GM23338 (cell line): ENCODE results near the gene TGFBI. TPM values are rescaled to one million over a fixed set of nuclear protein-coding genes. Genes with fewer than 3 reads are reported as not detected.

Experiments used
- ATAC-seq: fragments of 200-7000 bp; cut with Tn5 transposase; 3 replicates; pipeline ENCODE4 v1.9.1; 2020
- DNase-seq: peaks from one replicate; pipeline ENCODE4 v3.0.0-alpha.2; 2015; ENCODE audit warnings: low spot score
- H2AFZ ChIP-seq: fragments of 200-600 bp; sonication (generic); 2 replicates; pipeline ENCODE4 v1.8.0; 2016; ENCODE audit warnings: antibody characterized with exemption, mild to moderate bottlenecking, moderate library complexity
- H3F3A ChIP-seq: fragments of 200-600 bp; sonication (generic); replicated peaks from 2 replicates; pipeline ENCODE4 v1.8.0; 2017; ENCODE audit warnings: antibody characterized with exemption, mixed run types, low read depth
- H3K27ac ChIP-seq: fragments of 200-600 bp; sonication (generic); 2 replicates; pipeline ENCODE4 v1.6.1; 2016; ENCODE audit warnings: low read depth
- H3K27me3 ChIP-seq: fragments of 200-600 bp; sonication (generic); 2 replicates; pipeline ENCODE4 v1.8.0; 2016; ENCODE audit warnings: mild to moderate bottlenecking, mixed run types, moderate library complexity; ENCODE audit not compliant: insufficient read depth
- H3K36me3 ChIP-seq: fragments of 200-600 bp; sonication (generic); 2 replicates; pipeline ENCODE4 v1.8.0; 2016; ENCODE audit warnings: mild to moderate bottlenecking; ENCODE audit not compliant: insufficient read depth
- H3K4me1 ChIP-seq: fragments of 200-600 bp; sonication (generic); 2 replicates; pipeline ENCODE4 v1.8.0; 2016; ENCODE audit warnings: mild to moderate bottlenecking, moderate library complexity; ENCODE audit not compliant: insufficient read depth
- H3K4me2 ChIP-seq: fragments of 200-600 bp; sonication (generic); 2 replicates; pipeline ENCODE4 v1.7.1; 2017; ENCODE audit warnings: mixed run types
- H3K4me3 ChIP-seq: fragments of 200-600 bp; sonication (generic); 2 replicates; pipeline ENCODE4 v1.6.1; 2016; ENCODE audit warnings: mixed run types
- H3K79me2 ChIP-seq: fragments of 200-600 bp; sonication (generic); replicated peaks from 2 replicates; pipeline ENCODE4 v1.8.0; 2017; ENCODE audit warnings: mild to moderate bottlenecking; ENCODE audit not compliant: insufficient read depth
- H3K9me2 ChIP-seq: fragments of 200-600 bp; sonication (generic); 2 replicates; pipeline ENCODE4 v1.8.0; 2017; ENCODE audit not compliant: insufficient read depth
- H4K20me1 ChIP-seq: fragments of 200-600 bp; sonication (generic); replicated peaks from 2 replicates; pipeline ENCODE4 v1.8.0; 2017; ENCODE audit warnings: mild to moderate bottlenecking; ENCODE audit not compliant: insufficient read depth
- H3K27ac Mint-ChIP-seq: 2 replicates; pipeline ENCODE4 v1.8.0; 2020; ENCODE audit warnings: inconsistent platforms, mild to moderate bottlenecking, moderate library complexity, mixed read lengths
- H3K27me3 Mint-ChIP-seq: 3 replicates; pipeline ENCODE4 v1.8.0; 2022; ENCODE audit warnings: low read depth, mild to moderate bottlenecking, moderate library complexity, mixed read lengths, inconsistent platforms; ENCODE audit not compliant: insufficient read depth, poor library complexity
- H3K36me3 Mint-ChIP-seq: 3 replicates; pipeline ENCODE4 v1.8.0; 2021; ENCODE audit warnings: low read depth, mild to moderate bottlenecking, inconsistent platforms, moderate library complexity, mixed read lengths
- H3K4me1 Mint-ChIP-seq: 3 replicates; pipeline ENCODE4 v1.8.0; 2020; ENCODE audit warnings: mild to moderate bottlenecking, inconsistent platforms, mixed read lengths
- H3K4me3 Mint-ChIP-seq: 3 replicates; pipeline ENCODE4 v1.8.0; 2021; ENCODE audit warnings: moderate library complexity, mild to moderate bottlenecking, inconsistent platforms, mixed read lengths
- H3K9me3 Mint-ChIP-seq: 3 replicates; pipeline ENCODE4 v1.8.0; 2020; ENCODE audit warnings: moderate library complexity, mild to moderate bottlenecking, inconsistent platforms, mixed read lengths
- CREB1 ChIP-seq: fragments of 250-450 bp; sonication (Bioruptor Pico); IDR thresholded peaks from 2 replicates; pipeline ENCODE4 v1.5.0; 2020; ENCODE audit warnings: low read depth, mild to moderate bottlenecking, moderate library complexity
- EZH2 ChIP-seq: fragments of 200-600 bp; sonication (generic); IDR thresholded peaks from one replicate; pipeline ENCODE4 v1.8.0; 2017; ENCODE audit warnings: antibody characterized with exemption, mild to moderate bottlenecking, low read depth; ENCODE audit not compliant: unreplicated experiment
- EZH2phosphoT487 ChIP-seq: fragments of 200-600 bp; sonication (generic); IDR thresholded peaks from one replicate; pipeline ENCODE4 v1.8.1; 2018; ENCODE audit warnings: antibody characterized with exemption; ENCODE audit not compliant: unreplicated experiment
- JUNB ChIP-seq: IDR thresholded peaks from one replicate; pipeline ENCODE4 v1.6.1; 2016; ENCODE audit warnings: antibody characterized with exemption; ENCODE audit not compliant: unreplicated experiment
- NANOG ChIP-seq: IDR thresholded peaks from 2 replicates; pipeline ENCODE4 v1.6.1; 2016; ENCODE audit warnings: antibody characterized with exemption, borderline replicate concordance
- POLR2AphosphoS5 ChIP-seq: IDR thresholded peaks from 2 replicates; pipeline ENCODE4 v1.6.1; 2016; ENCODE audit warnings: antibody characterized with exemption, low read depth
- STAT1 ChIP-seq: IDR thresholded peaks from one replicate; pipeline ENCODE4 v1.6.1; 2016; ENCODE audit warnings: antibody characterized with exemption; ENCODE audit not compliant: unreplicated experiment
- ZNF114 ChIP-seq: fragments of 250-450 bp; sonication (Bioruptor Pico); IDR thresholded peaks from 2 replicates; pipeline ENCODE4 v1.5.0; 2020; ENCODE audit warnings: mild to moderate bottlenecking, moderate library complexity
- ZNF331 ChIP-seq: fragments of 250-450 bp; sonication (Bioruptor Pico); IDR thresholded peaks from 2 replicates; pipeline ENCODE4 v1.5.0; 2020; ENCODE audit warnings: low read depth, mild to moderate bottlenecking, moderate library complexity
- polyA plus RNA-seq: library from polyadenylated mRNA; unstranded; fragments of >200 nt; fragmentation: Nextera tagmentation; extraction: Ambion mirVana; gene quantifications from 2 replicates; pipeline ENCODE4 v1.2.1, GENCODE V29; 2016
- total RNA-seq: library from RNA; depleted of rRNA; stranded (reverse); fragments of >200 nt; shearing (Covaris generic); gene quantifications from 2 replicates; pipeline ENCODE4 v1.2.3, GENCODE V29; 2014
- TF ChIP-seq, protein P1 (sequence below): fragments of 250-450 bp; sonication (Bioruptor Pico); IDR thresholded peaks from 2 replicates; pipeline ENCODE4 v1.5.0; 2020; ENCODE audit warnings: mild to moderate bottlenecking, moderate library complexity
- TF ChIP-seq, protein P2 (sequence below), 2 experiments: fragments of 200-600 bp in 1 of 2; sonication (generic) in 1 of 2; conservative IDR thresholded peaks; 2 replicates each; pipeline versions ENCODE4 v1.5.1 to v1.6.1; 2016 to 2017; ENCODE audit warnings: antibody characterized with exemption in 2 of 2, low read depth in 2 of 2, mild to moderate bottlenecking in 2 of 2, moderate library complexity in 1 of 2
- TF ChIP-seq, protein P3 (sequence below): IDR thresholded peaks from 2 replicates; pipeline ENCODE4 v1.6.1; 2016; ENCODE audit warnings: antibody characterized with exemption
- TF ChIP-seq, protein P4 (sequence below): IDR thresholded peaks from one replicate; pipeline ENCODE4 v1.6.1; 2018; ENCODE audit warnings: antibody characterized with exemption; ENCODE audit not compliant: unreplicated experiment

TGFBI gene
- total and polyA plus RNA-seq, 2 experiments from 2014 or later, result 8.9 to 9.4 TPM

DNA sequence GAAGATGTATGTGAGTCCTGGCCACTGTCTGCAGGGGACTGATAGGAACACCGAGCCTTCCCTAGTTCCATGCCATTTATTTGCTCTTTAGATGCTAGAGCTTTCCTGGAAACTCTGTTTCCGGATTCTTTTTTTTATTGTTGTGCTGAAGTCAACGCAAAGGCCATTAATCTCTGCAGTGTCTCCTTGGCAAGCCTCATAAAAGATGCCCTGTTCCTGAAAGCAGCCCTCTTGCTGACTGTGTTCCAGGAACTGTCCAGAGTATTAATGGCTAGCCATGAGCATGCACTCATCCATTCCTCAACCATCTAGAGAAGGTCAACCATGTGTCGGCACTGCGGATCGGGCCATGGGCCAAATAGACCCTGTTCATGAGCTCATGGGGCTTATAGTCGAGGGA, 61.0 kb downstream of the TGFBI start:
- peaks cover 3% of the 10 kb centered on the region; the same call in 1 of the 2 replicates for H3K4me1 ChIP-seq
- no peaks in the 10 kb centered on the region for H3K36me3 ChIP-seq
- H3K36me3 Mint-ChIP-seq, result no peaks in the 10 kb centered on the region
- H3K4me3 Mint-ChIP-seq, result no peak overlapping the region
- H3K9me3 Mint-ChIP-seq, result no peaks in the 10 kb centered on the region; the same call in 2 of the 3 replicates
- H3K27me3 ChIP-seq, result no peaks in the 10 kb centered on the region
- no peak overlapping the region for H3K4me2 ChIP-seq
- peaks cover 3% of the 10 kb centered on the region for H3K27me3 Mint-ChIP-seq
- DNase-seq, result no peak
- no peak for ATAC-seq
- no peaks in the 10 kb centered on the region for H4K20me1 ChIP-seq
- no peak overlapping the region for H3K27ac Mint-ChIP-seq
- H3K4me3 ChIP-seq, result no peak overlapping the region
- H3K79me2 ChIP-seq, result no peaks in the 10 kb centered on the region
- H3K4me1 Mint-ChIP-seq, result no peaks in the 10 kb centered on the region; the same call in 2 of the 3 replicates
- H3K27ac ChIP-seq, result no peak overlapping the region
- no peak overlapping the region for H2AFZ ChIP-seq
- H3K9me2 ChIP-seq, result no peaks in the 10 kb centered on the region
- H3F3A ChIP-seq, result no peaks in the 10 kb centered on the region
- TF ChIP-seq, protein P1, sequence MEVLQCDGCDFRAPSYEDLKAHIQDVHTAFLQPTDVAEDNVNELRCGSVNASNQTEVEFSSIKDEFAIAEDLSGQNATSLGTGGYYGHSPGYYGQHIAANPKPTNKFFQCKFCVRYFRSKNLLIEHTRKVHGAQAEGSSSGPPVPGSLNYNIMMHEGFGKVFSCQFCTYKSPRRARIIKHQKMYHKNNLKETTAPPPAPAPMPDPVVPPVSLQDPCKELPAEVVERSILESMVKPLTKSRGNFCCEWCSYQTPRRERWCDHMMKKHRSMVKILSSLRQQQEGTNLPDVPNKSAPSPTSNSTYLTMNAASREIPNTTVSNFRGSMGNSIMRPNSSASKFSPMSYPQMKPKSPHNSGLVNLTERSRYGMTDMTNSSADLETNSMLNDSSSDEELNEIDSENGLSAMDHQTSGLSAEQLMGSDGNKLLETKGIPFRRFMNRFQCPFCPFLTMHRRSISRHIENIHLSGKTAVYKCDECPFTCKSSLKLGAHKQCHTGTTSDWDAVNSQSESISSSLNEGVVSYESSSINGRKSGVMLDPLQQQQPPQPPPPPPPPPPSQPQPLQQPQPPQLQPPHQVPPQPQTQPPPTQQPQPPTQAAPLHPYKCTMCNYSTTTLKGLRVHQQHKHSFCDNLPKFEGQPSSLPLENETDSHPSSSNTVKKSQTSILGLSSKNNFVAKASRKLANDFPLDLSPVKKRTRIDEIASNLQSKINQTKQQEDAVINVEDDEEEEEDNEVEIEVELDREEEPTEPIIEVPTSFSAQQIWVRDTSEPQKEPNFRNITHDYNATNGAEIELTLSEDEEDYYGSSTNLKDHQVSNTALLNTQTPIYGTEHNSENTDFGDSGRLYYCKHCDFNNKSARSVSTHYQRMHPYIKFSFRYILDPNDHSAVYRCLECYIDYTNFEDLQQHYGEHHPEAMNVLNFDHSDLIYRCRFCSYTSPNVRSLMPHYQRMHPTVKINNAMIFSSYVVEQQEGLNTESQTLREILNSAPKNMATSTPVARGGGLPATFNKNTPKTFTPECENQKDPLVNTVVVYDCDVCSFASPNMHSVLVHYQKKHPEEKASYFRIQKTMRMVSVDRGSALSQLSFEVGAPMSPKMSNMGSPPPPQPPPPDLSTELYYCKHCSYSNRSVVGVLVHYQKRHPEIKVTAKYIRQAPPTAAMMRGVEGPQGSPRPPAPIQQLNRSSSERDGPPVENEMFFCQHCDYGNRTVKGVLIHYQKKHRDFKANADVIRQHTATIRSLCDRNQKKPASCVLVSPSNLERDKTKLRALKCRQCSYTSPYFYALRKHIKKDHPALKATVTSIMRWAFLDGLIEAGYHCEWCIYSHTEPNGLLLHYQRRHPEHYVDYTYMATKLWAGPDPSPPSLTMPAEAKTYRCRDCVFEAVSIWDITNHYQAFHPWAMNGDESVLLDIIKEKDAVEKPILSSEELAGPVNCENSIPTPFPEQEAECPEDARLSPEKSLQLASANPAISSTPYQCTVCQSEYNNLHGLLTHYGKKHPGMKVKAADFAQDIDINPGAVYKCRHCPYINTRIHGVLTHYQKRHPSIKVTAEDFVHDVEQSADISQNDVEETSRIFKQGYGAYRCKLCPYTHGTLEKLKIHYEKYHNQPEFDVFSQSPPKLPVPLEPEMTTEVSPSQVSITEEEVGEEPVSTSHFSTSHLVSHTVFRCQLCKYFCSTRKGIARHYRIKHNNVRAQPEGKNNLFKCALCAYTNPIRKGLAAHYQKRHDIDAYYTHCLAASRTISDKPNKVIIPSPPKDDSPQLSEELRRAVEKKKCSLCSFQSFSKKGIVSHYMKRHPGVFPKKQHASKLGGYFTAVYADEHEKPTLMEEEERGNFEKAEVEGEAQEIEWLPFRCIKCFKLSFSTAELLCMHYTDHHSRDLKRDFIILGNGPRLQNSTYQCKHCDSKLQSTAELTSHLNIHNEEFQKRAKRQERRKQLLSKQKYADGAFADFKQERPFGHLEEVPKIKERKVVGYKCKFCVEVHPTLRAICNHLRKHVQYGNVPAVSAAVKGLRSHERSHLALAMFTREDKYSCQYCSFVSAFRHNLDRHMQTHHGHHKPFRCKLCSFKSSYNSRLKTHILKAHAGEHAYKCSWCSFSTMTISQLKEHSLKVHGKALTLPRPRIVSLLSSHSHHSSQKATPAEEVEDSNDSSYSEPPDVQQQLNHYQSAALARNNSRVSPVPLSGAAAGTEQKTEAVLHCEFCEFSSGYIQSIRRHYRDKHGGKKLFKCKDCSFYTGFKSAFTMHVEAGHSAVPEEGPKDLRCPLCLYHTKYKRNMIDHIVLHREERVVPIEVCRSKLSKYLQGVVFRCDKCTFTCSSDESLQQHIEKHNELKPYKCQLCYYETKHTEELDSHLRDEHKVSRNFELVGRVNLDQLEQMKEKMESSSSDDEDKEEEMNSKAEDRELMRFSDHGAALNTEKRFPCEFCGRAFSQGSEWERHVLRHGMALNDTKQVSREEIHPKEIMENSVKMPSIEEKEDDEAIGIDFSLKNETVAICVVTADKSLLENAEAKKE (CRISPR knock-in tag), result no peak
- TF ChIP-seq JUNB (no peak), POLR2AphosphoS5 (no peak), CREB1 (CRISPR knock-in tag) (no peak), ZNF331 (CRISPR knock-in tag) (no peak), EZH2 (no peak), STAT1 (no peak), EZH2phosphoT487 (no peak), NANOG (no peak), ZNF114 (CRISPR knock-in tag) (no peak)
- TF ChIP-seq, protein P2, sequence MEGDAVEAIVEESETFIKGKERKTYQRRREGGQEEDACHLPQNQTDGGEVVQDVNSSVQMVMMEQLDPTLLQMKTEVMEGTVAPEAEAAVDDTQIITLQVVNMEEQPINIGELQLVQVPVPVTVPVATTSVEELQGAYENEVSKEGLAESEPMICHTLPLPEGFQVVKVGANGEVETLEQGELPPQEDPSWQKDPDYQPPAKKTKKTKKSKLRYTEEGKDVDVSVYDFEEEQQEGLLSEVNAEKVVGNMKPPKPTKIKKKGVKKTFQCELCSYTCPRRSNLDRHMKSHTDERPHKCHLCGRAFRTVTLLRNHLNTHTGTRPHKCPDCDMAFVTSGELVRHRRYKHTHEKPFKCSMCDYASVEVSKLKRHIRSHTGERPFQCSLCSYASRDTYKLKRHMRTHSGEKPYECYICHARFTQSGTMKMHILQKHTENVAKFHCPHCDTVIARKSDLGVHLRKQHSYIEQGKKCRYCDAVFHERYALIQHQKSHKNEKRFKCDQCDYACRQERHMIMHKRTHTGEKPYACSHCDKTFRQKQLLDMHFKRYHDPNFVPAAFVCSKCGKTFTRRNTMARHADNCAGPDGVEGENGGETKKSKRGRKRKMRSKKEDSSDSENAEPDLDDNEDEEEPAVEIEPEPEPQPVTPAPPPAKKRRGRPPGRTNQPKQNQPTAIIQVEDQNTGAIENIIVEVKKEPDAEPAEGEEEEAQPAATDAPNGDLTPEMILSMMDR (conservative IDR thresholded peaks at IDR 0.05; ENCODE audit: low read depth in 2 of 2), result no peak
- TF ChIP-seq, protein P3, sequence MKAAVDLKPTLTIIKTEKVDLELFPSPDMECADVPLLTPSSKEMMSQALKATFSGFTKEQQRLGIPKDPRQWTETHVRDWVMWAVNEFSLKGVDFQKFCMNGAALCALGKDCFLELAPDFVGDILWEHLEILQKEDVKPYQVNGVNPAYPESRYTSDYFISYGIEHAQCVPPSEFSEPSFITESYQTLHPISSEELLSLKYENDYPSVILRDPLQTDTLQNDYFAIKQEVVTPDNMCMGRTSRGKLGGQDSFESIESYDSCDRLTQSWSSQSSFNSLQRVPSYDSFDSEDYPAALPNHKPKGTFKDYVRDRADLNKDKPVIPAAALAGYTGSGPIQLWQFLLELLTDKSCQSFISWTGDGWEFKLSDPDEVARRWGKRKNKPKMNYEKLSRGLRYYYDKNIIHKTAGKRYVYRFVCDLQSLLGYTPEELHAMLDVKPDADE, result no peak
- TF ChIP-seq, protein P4, sequence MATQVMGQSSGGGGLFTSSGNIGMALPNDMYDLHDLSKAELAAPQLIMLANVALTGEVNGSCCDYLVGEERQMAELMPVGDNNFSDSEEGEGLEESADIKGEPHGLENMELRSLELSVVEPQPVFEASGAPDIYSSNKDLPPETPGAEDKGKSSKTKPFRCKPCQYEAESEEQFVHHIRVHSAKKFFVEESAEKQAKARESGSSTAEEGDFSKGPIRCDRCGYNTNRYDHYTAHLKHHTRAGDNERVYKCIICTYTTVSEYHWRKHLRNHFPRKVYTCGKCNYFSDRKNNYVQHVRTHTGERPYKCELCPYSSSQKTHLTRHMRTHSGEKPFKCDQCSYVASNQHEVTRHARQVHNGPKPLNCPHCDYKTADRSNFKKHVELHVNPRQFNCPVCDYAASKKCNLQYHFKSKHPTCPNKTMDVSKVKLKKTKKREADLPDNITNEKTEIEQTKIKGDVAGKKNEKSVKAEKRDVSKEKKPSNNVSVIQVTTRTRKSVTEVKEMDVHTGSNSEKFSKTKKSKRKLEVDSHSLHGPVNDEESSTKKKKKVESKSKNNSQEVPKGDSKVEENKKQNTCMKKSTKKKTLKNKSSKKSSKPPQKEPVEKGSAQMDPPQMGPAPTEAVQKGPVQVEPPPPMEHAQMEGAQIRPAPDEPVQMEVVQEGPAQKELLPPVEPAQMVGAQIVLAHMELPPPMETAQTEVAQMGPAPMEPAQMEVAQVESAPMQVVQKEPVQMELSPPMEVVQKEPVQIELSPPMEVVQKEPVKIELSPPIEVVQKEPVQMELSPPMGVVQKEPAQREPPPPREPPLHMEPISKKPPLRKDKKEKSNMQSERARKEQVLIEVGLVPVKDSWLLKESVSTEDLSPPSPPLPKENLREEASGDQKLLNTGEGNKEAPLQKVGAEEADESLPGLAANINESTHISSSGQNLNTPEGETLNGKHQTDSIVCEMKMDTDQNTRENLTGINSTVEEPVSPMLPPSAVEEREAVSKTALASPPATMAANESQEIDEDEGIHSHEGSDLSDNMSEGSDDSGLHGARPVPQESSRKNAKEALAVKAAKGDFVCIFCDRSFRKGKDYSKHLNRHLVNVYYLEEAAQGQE, result no peak
